ENCODE measurements around the gene PARG.
"Not testable (repeated sequence)": the region's sequence is repeated elsewhere in the genome, so short reads cannot be mapped to it uniquely, and the experiment has no call there.

Gene PARG

GRCh38 chr10:49941447-49942338 lies at the start of gene PARG, which contains the start of gene TIMM23B:
Gene PARG (minus strand): TSS chr10:49942027. CDS start chr10:49941725, 302 bp downstream.
Gene TIMM23B (plus strand): TSS chr10:49942053. CDS start chr10:49942195, 142 bp downstream.
- peak; percentile 78 to 80 for DNase-seq

- DNase-seq: not testable (repeated sequence)
These were observed 46.5 kb upstream of the PARG start, which contains the start of gene AGAP6 for GRCh38 chr10:49988376-49988775. Gene AGAP6 (plus strand): TSS chr10:49988406. CDS start chr10:49988716, 310 bp downstream.

- not testable (repeated sequence) for DNase-seq
These were observed 45.4 kb upstream of the PARG start for GRCh38 chr10:49987207-49987606.

GRCh38 chr10:49977756-49978155 lies 35.9 kb upstream of the PARG start:
- not testable (repeated sequence) for DNase-seq

GRCh38 chr10:49972094-49972493 lies 30.3 kb upstream of the PARG start:
- DNase-seq: not testable (repeated sequence)

- DNase-seq: not testable (repeated sequence)
These were observed 29.6 kb upstream of the PARG start for GRCh38 chr10:49971466-49971865.

- not testable (repeated sequence) for DNase-seq
These were observed 28.6 kb upstream of the PARG start for GRCh38 chr10:49970331-49970857.

- DNase-seq: not testable (repeated sequence)
These were observed 11.3 kb upstream of the PARG start for GRCh38 chr10:49953122-49953521.

- not testable (repeated sequence) for DNase-seq
These were observed 10.2 kb upstream of the PARG start for GRCh38 chr10:49952006-49952405.

- not testable (repeated sequence) for DNase-seq
These were observed 6.9 kb upstream of the PARG start for GRCh38 chr10:49948737-49949136.

- DNase-seq: not testable (repeated sequence)
These were observed 6.3 kb upstream of the PARG start for GRCh38 chr10:49948142-49948541.

- DNase-seq: not testable (repeated sequence)
These were observed 1.8 kb upstream of the PARG start for GRCh38 chr10:49943607-49944006.

- peak in 1 of 2 donors; percentile 15 for DNase-seq
These were observed 495 bp upstream of the PARG start for GRCh38 chr10:49942339-49942705.

GRCh38 chr10:49931959-49932728 lies 9.7 kb downstream of the PARG start:
- DNase-seq: not testable (repeated sequence)

GRCh38 chr10:49931276-49931675 lies 10.6 kb downstream of the PARG start:
- not testable (repeated sequence) for DNase-seq

GRCh38 chr10:49923572-49923971 lies 18.3 kb downstream of the PARG start:
- DNase-seq: not testable (repeated sequence)

GRCh38 chr10:49922041-49922440 lies 19.8 kb downstream of the PARG start:
- DNase-seq: not testable (repeated sequence)

- not testable (repeated sequence) for DNase-seq
These were observed 23.9 kb downstream of the PARG start for GRCh38 chr10:49917927-49918326.

GRCh38 chr10:49916451-49916850 lies 25.4 kb downstream of the PARG start:
- not testable (repeated sequence) for DNase-seq

GRCh38 chr10:49910295-49910694 lies 31.5 kb downstream of the PARG start:
- not testable (repeated sequence) for DNase-seq

GRCh38 chr10:49908290-49909080 lies 33.3 kb downstream of the PARG start:
- DNase-seq: not testable (repeated sequence)

GRCh38 chr10:49903829-49904228 lies 38.0 kb downstream of the PARG start:
- not testable (repeated sequence) for DNase-seq

Data from inflammatory macrophage treated with lipopolysaccharide for 1 hour (primary cell).